HG03108 (cell line): ENCODE results near the gene IRF2BP1.
"Not testable (repeated sequence)": the region's sequence is repeated elsewhere in the genome, so short reads cannot be mapped to it uniquely, and the experiment has no call there.

Source experiments
- ATAC-seq: cut with Tn5 transposase; IDR thresholded peaks from one replicate; pipeline ENCODE4 v1.9.1; 2021; ENCODE audit warnings: moderate library complexity; ENCODE audit not compliant: unreplicated experiment

IRF2BP1 gene

GRCh38 chr19:45882652-45883585 is 3.0 kb downstream of the IRF2BP1 start:
- no peak for ATAC-seq

DNA sequence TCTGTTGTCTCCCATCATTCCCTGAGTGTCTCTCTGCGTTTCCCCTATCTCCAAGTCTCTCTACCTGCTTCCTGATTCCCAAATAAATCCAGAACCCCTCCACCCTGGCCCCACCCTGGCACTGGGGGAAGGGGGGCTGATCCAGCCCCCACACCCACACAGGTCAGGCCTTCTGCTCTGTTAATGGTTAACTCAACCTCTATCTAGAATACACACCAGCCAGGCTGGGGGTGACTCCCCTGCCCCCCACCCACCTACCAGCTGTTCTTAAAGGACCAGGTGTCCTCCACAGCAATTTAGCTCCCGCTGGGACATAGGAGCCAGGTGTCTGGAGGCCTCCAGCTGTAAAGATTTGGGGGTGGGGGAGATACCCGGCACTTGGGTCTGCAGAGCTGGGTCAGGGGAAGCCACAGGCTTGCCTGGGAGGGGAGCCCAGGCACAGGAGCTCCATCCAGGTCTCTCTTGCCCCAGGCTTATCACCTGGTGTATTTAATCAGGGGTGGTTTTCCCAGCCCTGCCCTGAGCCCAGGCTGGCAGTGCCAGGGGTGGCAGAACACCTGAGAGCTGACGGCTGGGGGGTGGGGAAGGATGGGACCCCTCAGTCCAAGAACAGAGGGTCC is 3.9 kb downstream of the IRF2BP1 start:
- ATAC-seq: no peak

DNA sequence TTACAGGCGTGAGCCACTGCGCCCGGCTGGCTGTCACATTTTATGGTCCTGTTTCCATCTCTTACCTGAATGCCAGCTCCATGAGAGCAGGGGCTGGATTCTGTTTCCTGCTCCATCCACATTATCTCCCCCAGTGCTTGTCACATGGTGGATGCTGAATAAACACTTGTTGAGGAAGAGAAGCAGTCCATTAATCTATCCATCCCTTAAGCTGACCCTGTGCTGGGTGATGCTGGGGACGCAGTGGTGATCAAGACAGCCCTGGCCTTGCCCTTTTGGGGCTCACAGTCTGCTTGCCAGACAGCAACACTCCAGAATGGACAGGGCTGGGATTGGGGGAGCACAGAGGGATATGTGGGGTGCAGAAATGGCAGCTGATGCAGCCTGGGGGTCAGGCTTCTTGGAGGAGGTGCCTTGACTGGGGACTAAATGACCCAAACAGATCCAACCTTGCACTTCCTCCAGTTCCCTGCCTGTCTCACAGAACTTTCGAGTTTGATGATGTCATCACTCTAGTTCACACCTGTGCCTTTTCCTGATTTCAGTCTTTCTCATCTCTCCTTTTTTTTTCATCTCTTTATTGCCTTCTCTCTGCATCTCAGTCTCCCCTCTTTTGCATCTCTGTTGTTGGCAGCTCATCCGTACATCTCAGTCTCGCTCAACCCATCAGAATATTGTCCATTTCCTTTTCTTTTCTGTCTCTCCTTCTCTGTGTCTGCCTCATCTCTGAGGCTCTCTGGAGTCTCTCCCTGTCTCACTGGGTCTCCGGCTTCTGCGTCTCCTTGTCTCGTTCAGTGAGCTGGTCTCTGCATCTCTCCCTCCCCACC is 4.6 kb downstream of the IRF2BP1 start:
- ATAC-seq: no peak

- ATAC-seq: no peak
Observed at GRCh38 chr19:45879971-45880370, 6.0 kb downstream of the IRF2BP1 start.

DNA sequence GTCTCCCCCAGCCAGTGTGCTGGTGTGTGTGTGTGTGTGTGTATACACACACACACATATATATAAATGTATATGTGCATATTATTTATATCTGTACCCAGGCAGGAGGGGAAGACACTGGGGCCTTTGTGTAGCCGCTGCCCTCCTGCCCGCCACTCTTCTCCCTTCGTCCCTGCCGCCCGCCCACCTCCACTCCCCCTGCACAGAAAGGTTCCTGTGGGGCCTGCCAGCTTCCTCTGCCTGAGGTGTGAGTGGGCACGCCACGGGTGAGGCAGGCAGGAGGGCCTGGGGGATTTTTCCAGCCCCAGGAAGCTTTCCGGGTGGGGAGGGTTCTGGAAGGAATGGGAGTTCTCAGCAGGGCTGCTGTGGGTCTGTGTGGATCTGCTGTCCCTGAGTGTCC is 6.9 kb downstream of the IRF2BP1 start:
- ATAC-seq: no peak

DNA sequence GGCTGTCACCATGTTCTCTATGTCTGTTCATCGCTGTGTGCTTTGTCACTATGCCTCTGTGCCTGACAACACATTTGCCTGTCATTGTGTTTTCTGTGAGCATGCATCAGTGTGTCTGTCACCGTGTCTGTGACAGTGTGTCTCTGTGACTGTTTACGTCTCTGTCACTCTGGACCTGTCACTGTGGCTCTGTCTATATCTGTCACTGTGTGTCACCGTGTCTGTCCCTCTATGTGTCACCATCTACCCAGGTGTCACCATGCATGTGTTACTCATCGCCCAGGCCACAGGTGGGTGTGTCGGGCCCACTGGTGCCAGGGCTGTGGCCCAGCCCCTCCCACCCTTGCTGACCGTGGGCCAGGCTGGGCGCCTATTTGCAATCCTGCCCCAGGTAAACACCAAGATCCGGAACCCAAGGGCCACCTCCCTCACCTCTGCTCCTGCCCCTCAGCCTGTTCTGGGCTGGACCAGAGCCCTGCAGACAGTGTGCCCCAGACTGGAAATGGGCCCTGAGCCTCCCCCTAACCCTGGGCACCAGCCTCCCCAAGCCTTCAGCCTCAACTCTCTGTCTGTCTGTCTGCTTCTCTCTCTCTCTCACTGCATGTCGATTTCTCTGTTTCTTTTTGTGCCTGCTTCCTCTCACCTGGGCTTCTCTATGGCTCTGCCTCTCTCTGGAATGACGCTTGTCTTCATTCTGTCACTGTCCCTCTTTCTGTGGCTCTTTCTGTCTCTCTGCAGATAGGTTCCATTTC is 7.7 kb downstream of the IRF2BP1 start:
- no peak for ATAC-seq

GRCh38 chr19:45876411-45877197 is 9.3 kb downstream of the IRF2BP1 start:
- ATAC-seq: no peak

DNA sequence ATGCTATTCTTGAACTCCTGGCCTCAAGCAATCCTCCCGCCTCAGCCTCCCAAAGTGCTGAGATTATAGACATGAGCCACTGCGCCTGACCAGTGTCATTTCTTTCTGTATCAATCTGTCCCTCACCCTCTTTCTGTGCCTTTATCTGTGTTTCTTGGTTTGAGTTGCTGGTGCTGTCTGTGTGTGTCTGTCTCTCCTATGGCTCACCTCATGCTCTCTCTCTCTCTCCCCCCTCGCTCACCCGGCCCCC is 9.9 kb downstream of the IRF2BP1 start:
- ATAC-seq: no peak

GRCh38 chr19:45874620-45874966 is 11.3 kb downstream of the IRF2BP1 start:
- no peak for ATAC-seq

- no peak for ATAC-seq
Observed at GRCh38 chr19:45873219-45873772, 12.6 kb downstream of the IRF2BP1 start.

GRCh38 chr19:45872095-45872919 is 13.6 kb downstream of the IRF2BP1 start:
- ATAC-seq: no peak

DNA sequence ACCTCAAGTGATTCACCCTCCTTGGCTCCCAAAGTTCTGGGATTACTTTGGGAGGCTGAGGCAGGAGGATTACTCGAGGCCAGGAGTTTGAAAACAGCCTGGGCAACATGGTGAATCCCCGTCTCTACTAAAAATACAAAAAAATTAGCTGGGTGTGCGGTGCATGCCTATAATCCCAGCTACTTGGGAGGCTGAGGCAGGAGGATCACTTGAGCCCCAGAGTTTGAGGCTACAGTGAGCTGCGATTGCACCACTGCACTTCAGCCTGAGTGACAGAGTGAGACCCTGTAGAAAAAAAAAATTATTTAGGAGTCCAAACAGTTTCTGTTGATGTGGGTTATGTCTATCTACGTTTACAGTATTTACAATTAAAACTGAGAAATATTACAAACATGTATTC is 15.1 kb downstream of the IRF2BP1 start:
- no peak for ATAC-seq

- ATAC-seq: not testable (repeated sequence)
Observed at GRCh38 chr19:45867241-45867640, 18.7 kb downstream of the IRF2BP1 start.

- no peak for ATAC-seq
Observed at GRCh38 chr19:45866400-45867176, 19.4 kb downstream of the IRF2BP1 start.

- ATAC-seq: no peak
Observed at GRCh38 chr19:45865269-45865948, 20.5 kb downstream of the IRF2BP1 start.

- ATAC-seq: no peak
Observed at GRCh38 chr19:45864629-45865082, 21.3 kb downstream of the IRF2BP1 start.

DNA sequence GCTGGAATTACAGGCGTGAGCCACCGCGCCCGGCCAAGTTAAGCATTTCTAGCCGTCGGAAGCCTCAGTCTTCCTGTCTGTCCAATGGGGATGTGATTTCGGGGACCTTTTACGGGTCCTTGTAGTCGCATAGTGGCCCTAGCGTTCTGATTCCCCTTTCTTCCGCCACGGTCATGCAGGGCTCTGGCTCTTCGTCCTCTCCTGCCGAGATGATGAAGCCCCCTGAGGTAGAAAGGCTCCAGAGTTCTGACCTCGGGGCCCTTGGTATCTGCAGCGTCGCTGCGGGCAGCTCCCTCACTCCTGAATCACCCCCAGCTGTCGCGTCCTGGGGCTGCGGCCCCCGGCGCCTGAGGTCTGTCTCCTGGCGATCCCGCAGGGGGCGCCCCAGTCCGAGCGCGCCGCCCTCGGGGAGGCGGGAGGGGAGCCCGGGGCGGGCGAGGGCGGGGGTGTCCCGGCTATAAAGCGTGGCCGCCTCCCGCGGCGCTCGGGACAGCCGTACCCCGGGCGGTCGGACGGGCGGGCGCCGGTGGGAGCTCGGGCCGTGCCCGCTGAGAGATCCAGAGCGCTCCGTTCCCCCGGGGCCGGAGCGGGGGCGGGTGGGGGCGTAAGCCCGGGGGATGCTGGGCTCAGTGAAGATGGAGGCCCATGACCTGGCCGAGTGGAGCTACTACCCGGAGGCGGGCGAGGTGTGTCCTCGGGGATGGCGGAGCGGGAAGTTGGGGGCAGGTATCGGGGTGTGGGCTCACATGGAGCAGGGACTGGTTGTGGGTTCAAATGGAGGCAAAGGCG is 21.9 kb downstream of the IRF2BP1 start, which contains the start of gene FOXA3:
FOXA3 (plus strand) TSS at position 487 of the 789 bp plus-strand sequence; CDS start at position 618, 131 bp downstream.
- peak; percentile 42 for ATAC-seq
